ENCODE data around the gene CRELD2.

CRELD2 gene

DNA sequence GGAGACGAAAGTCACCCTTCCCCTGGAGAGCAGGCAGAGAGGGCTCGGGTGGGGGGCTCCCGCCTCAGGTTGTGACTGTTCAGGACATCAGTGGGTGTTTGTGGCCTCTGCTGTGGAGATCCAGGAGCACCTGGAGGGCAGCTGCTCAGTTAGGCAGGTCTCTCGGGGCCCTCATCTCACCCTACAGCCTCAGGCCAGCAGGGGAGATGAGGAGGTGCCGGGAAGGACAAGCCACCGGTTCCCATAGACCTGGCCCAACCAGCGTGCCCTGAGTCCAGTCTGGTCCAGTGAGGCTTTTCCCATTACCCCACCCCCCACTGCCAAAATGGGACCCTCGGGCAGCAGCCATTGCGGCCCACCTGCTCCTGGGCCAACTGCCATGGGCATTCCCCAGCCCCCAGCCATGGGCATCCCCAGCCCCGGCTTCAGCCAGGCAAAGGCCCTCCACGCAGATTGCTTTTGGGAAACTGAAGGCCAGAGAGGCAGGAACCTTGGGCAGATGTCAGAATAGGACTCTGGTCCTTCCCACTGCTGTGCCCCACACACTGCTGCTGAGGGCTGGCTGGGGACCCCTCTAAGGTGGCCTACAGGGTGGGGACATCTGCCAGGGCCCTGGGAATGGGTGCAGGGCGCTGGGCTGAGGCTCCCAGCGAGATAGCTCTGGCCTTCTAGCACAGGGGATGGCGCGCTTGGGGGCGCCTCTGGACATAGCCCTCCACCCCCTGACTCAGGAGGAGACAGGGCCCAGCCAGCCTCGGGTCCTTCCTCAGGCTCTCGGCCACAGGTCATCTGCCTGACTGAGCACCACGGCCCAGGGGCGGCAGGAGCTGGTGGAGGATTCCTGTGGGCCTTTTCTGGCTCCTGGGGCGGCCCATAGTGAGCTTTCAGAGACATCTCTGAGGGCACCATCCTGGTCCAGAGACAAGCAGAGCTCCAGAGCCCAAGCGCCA, 46.9 kb downstream of the CRELD2 start:
- no peak overlapping the region for H3K4me3 ChIP-seq (ENCODE audit: low read length)
- no peaks in the 10 kb centered on the region for H3K27me3 ChIP-seq (ENCODE audit: control insufficient read depth, insufficient read depth, low read length)
- H3K9ac ChIP-seq (ENCODE audit: low read depth, low read length): no peak overlapping the region
- H3K4me2 ChIP-seq (ENCODE audit: low read length): no peak overlapping the region
- H3K9me3 ChIP-seq (replicated peaks; ENCODE audit: low read length): no peaks in the 10 kb centered on the region
- H3K36me3 ChIP-seq (ENCODE audit: insufficient read depth, low read length): peaks cover 24% of the 10 kb centered on the region
- peaks cover 39% of the 10 kb centered on the region for H3K4me1 ChIP-seq (ENCODE audit: control insufficient read depth, insufficient read depth, low read length)

DNA sequence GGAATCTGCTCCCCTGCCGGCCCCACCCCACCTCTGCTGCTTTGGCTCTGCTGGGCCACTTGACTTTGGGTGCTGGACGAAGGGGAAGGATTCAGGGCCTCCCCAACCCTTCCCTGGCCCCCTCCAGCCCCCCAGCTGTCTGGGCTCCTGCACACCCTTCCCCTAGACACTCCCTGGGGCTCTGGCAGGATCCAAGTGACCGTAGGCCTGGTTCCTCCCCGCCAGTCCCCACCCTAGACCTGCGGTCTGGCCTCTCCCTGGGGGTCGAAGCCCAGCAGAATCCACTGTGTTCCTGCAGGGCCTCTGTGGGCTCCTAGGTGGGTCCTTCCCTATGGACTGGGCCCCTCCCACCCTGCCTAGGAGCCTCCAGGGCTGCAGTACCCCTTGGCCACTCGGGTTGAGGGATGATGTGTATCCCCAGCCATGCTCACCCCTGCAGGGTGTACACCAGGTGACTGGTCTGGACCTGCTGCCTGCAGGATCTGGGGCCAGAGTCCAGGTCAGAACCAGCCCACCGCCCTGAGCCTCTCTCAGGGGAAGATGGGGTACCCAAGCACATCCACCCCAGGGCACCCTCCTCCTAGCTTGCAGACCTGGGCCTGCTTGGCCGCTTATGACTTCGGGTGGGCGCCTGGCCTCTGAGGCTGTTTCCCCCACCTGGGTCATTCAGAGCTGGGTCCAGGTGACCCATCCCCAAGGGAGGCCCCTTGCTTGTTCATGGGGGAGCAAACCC, 47.8 kb downstream of the CRELD2 start:
- no peak overlapping the region for H3K4me3 ChIP-seq (ENCODE audit: low read length)
- no peak overlapping the region for H3K4me2 ChIP-seq (ENCODE audit: low read length)
- H3K9me3 ChIP-seq (replicated peaks; ENCODE audit: low read length): no peaks in the 10 kb centered on the region
- no peaks in the 10 kb centered on the region for H3K27me3 ChIP-seq (ENCODE audit: control insufficient read depth, insufficient read depth, low read length)
- peaks cover 48% of the 10 kb centered on the region for H3K4me1 ChIP-seq (ENCODE audit: control insufficient read depth, insufficient read depth, low read length)
- H3K9ac ChIP-seq (ENCODE audit: low read depth, low read length): no peak overlapping the region
- peaks cover 24% of the 10 kb centered on the region for H3K36me3 ChIP-seq (ENCODE audit: insufficient read depth, low read length)

DNA sequence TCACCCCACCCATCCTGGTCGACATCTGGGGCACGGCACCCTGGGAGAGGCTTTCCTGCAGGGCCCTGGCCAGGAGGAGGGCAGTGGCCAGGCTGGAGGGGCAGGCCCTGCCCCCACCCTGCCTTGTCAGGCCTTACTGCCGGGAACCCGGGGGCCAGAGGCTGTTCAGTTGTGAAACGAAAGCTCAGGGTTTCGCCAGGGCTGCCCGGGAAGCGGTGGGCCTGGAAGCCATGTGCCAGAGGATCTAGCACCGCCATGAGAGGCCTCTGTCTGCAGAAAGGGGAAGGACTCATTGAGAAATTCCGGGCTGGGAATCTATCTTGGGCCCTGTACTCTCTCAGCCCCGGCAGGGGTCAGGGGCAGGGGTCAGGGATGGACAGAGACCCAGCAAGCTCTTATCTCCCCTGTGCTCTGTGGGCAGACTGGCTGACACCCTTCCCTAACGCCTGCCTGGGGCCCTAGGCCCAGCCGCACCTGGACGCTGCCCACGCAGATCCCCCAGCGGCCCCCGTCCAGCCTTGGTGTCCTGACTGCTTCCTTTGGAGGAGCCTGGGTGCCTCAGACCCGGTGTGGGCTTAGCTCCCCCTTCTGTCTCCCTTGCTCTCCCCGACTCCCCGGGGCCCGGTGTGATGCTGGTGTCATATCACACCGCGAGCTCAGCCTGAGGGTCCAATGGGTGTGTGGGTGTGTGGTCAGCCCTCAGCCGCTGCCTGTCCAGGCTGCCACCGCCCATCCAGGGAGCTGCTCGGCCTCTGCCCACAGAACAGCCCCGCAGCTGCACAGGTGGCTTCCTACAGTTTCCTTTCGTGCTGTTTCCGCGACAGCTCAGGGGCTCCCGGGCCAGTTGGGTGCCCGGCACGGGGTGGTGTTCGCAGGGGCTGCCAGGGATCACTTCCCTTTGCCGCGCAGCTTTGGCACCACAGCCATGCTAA, 48.6 kb downstream of the CRELD2 start:
- no peaks in the 10 kb centered on the region for H3K27me3 ChIP-seq (ENCODE audit: control insufficient read depth, insufficient read depth, low read length)
- H3K4me3 ChIP-seq (ENCODE audit: low read length): peak overlapping the region; percentile 60
- peak overlapping the region; percentile 81 for H3K4me2 ChIP-seq (ENCODE audit: low read length)
- peaks cover 54% of the 10 kb centered on the region for H3K4me1 ChIP-seq (ENCODE audit: control insufficient read depth, insufficient read depth, low read length)
- H3K36me3 ChIP-seq (ENCODE audit: insufficient read depth, low read length): peaks cover 21% of the 10 kb centered on the region
- H3K9me3 ChIP-seq (replicated peaks; ENCODE audit: low read length): no peaks in the 10 kb centered on the region
- H3K9ac ChIP-seq (ENCODE audit: low read depth, low read length): peak overlapping the region; percentile 35

DNA sequence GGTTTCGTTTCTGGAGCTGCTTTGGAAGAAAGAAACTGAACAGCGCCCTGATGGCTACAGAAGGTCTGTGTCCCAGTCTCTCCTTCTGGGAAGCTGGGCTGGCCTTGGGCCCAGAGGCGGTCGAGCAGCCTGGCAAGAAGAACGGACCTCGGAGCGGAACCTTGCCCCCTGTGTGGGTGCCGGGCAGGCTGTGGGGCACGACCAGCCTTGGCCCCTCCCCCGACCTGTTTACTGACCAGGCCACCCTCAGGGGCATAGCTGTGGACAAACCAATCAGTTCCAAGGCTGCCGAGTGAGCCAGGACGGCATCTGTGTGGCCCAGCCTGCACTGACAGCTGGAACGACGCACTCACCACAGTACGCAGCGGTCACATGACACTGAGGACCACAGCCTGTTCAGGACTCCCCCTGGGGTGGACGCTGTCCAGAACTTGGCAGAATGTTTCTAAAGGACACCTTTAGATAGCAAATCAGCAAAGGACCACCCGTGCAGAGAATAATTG, 49.3 kb downstream of the CRELD2 start:
- H3K9me3 ChIP-seq (replicated peaks; ENCODE audit: low read length): no peaks in the 10 kb centered on the region
- H3K27me3 ChIP-seq (ENCODE audit: control insufficient read depth, insufficient read depth, low read length): no peaks in the 10 kb centered on the region
- peak overlapping the region; percentile 35 for H3K9ac ChIP-seq (ENCODE audit: low read depth, low read length)
- peaks cover 18% of the 10 kb centered on the region for H3K36me3 ChIP-seq (ENCODE audit: insufficient read depth, low read length)
- peak overlapping the region; percentile 81 for H3K4me2 ChIP-seq (ENCODE audit: low read length)
- H3K4me3 ChIP-seq (ENCODE audit: low read length): peak overlapping the region; percentile 60
- H3K4me1 ChIP-seq (ENCODE audit: control insufficient read depth, insufficient read depth, low read length): peaks cover 50% of the 10 kb centered on the region

DNA sequence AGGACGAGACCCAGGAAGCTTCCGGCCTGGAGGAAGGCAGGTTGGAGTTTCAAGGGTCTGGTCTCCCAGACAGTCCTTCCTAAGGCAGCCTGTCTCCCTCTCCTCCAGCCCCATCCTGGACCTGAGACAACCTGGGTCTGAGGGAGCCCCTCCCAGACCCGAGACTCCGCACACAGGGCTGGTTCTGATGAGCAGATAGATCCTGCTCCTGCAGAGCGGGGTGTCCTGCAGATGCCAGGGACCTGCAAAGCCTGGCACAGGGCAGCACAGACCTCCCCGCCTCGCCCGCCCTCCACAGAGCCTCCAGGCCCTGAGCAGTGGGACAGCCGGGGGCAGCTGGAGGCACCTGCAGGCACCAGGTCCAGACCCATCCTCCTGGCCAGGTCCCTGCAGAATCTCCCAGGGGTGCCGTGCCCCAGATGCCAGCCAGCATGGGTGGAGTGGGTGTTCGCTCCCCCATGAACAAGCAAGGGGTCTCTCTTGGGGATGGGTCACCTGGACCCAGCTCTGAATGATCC, 49.9 kb downstream of the CRELD2 start:
- Histone ChIP-seq H3K27me3 (ENCODE audit: control insufficient read depth, insufficient read depth, low read length) (no peaks in the 10 kb centered on the region), H3K9ac (ENCODE audit: low read depth, low read length) (no peak overlapping the region), H3K4me1 (ENCODE audit: control insufficient read depth, insufficient read depth, low read length) (peaks cover 44% of the 10 kb centered on the region), H3K9me3 (replicated peaks; ENCODE audit: low read length) (no peaks in the 10 kb centered on the region), H3K36me3 (ENCODE audit: insufficient read depth, low read length) (peaks cover 11% of the 10 kb centered on the region), H3K4me2 (ENCODE audit: low read length) (peak overlapping the region; percentile 81), H3K4me3 (ENCODE audit: low read length) (no peak overlapping the region)

DNA sequence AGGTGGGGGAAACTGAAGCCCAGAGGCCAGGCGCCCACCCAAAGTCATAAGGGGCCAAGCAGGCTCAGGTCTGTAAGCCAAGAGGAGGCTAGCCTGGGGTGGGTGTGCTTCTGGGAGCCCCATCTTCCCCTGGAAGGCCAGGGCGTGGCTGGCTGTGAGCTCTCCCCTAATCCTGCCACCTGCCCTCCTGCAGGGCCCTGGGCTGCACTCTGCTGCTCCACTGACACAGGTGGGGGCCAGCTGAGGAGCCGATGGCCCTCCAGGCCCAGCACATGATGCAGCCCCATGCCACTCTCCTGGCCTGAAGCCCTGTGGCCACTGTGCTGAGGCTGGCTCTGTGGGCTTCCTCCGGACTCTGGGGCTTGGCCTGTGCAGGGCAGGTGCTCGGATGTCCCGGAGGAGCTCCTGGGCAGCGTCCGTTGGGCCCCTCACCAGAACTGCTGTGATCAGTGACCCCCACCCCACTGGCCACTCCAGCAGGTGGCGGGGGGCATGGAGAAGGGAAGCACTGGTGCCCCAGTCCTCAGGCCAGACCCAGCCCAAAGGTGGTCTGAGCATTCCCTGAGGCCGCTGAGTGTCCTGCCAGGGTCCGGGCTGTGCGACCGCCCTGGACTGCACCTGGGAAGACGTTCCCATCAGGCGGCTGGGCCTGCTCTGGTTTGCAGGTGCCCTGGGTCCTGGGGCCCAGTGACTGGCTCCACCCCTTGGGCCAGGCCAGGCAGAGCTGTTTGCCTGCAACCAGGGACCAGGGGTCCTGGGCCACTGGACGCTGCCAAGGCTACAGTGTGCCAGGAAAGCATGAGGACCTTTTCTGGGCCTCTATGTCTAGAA, 50.6 kb downstream of the CRELD2 start:
- peaks cover 39% of the 10 kb centered on the region for H3K4me1 ChIP-seq (ENCODE audit: control insufficient read depth, insufficient read depth, low read length)

DNA sequence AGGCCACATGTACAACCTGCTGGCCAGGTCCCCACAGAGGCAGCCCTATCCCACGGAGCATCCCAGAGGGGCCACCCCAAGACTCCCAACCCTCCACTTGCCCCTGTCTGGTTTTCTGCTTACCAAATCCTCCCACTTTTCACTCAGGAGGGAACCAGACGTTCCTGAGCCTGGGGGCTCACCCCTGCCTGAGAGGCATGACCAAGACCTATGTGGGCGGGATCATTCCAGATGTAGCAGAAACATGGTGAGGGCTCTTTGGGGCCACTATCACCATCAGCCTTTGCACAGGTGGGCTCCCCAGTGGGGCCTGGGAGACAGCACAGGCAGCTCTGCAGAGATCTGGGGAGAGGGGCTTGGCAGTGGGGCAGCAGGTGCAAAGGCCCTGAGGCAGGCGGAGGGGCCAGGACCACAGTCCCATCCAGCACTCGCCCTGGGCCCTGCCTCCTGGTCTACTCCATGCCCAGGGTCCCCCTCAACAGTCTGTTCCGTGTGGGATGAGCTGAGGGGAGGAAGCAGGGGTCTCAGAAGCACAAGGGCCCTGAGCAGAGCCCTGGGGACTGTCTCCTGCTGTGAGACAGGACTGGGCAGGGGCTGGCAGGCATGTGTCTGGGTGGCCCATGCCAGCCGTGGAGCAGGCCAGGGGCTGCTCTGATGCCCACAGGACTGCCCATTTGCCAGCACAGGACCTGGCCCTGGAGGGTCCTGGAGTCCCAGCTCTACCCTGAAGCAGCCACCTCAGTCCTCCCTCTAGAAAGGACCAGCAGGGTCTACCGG, 51.5 kb downstream of the CRELD2 start:
- Histone ChIP-seq H3K4me1 (ENCODE audit: control insufficient read depth, insufficient read depth, low read length) (peaks cover 39% of the 10 kb centered on the region), H3K27me3 (ENCODE audit: control insufficient read depth, insufficient read depth, low read length) (no peaks in the 10 kb centered on the region), H3K4me3 (ENCODE audit: low read length) (no peak overlapping the region), H3K36me3 (ENCODE audit: insufficient read depth, low read length) (no peaks in the 10 kb centered on the region), H3K9ac (ENCODE audit: low read depth, low read length) (no peak overlapping the region), H3K4me2 (ENCODE audit: low read length) (peak overlapping the region; percentile 86), H3K9me3 (replicated peaks; ENCODE audit: low read length) (no peaks in the 10 kb centered on the region)

More for the DNA sequence above, 50.6 kb downstream of the CRELD2 start:
- Histone ChIP-seq H3K27me3 (ENCODE audit: control insufficient read depth, insufficient read depth, low read length) (no peaks in the 10 kb centered on the region), H3K9ac (ENCODE audit: low read depth, low read length) (no peak overlapping the region), H3K4me3 (ENCODE audit: low read length) (no peak overlapping the region), H3K9me3 (replicated peaks; ENCODE audit: low read length) (no peaks in the 10 kb centered on the region), H3K36me3 (ENCODE audit: insufficient read depth, low read length) (peaks cover 6% of the 10 kb centered on the region), H3K4me2 (ENCODE audit: low read length) (no peak overlapping the region)

DNA sequence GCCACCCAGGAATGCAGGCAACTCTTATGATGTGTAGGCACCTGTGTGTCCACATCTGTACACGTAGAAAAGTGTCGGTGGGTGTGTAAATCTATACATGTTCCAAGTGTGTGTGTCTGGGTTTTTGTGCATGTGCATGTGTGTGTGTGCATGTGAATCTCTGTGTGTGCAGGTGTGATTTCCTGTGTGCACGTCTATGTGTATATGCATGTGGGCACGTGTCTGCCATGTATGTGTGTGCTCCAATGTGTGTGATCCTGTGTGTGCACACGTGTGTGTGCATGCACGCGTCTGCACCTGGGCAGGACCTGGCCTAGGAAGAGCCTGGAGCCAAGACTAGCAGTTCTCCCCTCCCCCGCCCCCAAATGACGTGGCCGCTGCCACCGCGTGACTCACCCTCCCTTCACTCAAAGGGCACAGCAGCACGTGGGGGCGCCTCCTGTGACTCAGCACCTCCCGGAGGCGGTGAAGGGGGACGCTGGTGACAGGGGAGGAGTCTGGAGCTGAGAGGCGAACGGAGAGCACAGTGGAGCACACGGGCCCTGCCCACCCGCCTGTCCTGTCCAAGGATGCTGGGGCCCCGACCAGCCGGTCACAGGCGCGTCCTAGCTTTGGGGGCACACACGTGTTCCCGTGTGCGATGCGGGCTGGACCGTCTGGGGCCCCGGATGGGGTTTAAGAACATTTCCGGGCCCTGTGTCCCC, 52.2 kb downstream of the CRELD2 start:
- Histone ChIP-seq H3K4me1 (ENCODE audit: control insufficient read depth, insufficient read depth, low read length) (peaks cover 39% of the 10 kb centered on the region), H3K27me3 (ENCODE audit: control insufficient read depth, insufficient read depth, low read length) (no peaks in the 10 kb centered on the region), H3K9ac (ENCODE audit: low read depth, low read length) (peak overlapping the region; percentile 74), H3K9me3 (replicated peaks; ENCODE audit: low read length) (no peaks in the 10 kb centered on the region), H3K36me3 (ENCODE audit: insufficient read depth, low read length) (no peaks in the 10 kb centered on the region), H3K4me3 (ENCODE audit: low read length) (peak overlapping the region; percentile 64), H3K4me2 (ENCODE audit: low read length) (peak overlapping the region; percentile 86)
